Left cardiac atrium (tissue), 4 donors: ENCODE measurements around the gene BBS7. TPM values are rescaled to one million over a fixed set of nuclear protein-coding genes. Genes with fewer than 3 reads are reported as not detected.
A peak's percentile ranks its signal among the peaks of the same experiment; 100 is the strongest.

Experiments used
- ATAC-seq, 2 donors: fragments of 200-7000 bp; cut with Tn5 transposase; one replicate each; pipeline ENCODE4 v1.9.1; 2020; ENCODE audit warnings: mild to moderate bottlenecking in 2 of 2, moderate library complexity in 2 of 2
- DNase-seq: peaks from one replicate; pipeline ENCODE4 v3.0.0-alpha.2; 2020
- intact Hi-C, 2 donors: fragments of 100-400 bp; cut with DNase I; formaldehyde crosslinking; loops; one replicate each; pipeline versions ENCODE4 v1.14.1 to v1.15.1; 2022 to 2023
- total RNA-seq, 2 donors: library from RNA; stranded (reverse); fragmentation: NEBNext Ultra II Directional; extraction: Animal tissue kit (Norgen Biotek cat#: 25700); gene quantifications; one replicate each; pipeline ENCODE4 v1.2.1, GENCODE V29; 2021
- donor health status: DM: no; HTN: yes; CAD: no.
- donor health status: DM: no; HTN: yes; CAD: no; lungs with severe emphysema.
- donor health status: DM: yes; HTN: yes; CAD: no.
- donor health status: Dilated cardiomyopathy.

BBS7 gene
- total RNA-seq, 2 donors from 2014 or later = 8.0 to 9.4 TPM

DNA sequence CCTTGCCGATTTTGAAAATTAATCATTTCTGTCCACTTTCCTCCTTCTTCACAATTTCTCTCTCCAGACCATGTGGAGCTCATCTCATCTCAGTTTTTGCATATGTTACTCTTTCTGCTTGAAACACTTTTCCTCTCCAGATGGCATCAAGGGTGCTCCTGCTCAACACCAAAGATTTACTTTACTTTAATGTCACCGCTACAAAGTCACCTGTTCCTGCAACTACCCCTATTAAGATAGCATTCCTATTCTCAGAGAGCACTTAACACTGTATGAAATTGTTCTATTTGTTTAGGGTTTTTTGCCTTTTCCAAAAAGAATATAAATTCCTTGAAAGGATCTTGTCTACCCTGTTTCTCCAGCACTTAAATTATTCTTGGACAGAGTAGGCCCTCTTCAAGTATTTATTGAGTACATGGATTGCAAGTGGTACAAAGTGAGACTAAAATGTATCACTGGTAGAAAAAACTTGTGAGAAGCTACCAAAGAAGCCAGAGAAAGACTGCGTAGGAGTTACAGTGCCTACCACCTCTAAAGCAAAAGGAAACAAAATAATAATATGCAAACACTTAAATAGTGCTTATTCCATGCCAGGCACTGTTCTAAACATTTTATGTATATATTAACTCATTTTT, 70.3 kb downstream of the BBS7 start:
- intact Hi-C loops = loop anchor here in 1 of 2 donors (5.0 kb wide), 1 partner anchor 103 kb away; the partner anchor contains the start of gene ANXA5
- no peak for ATAC-seq
- DNase-seq = no peak

DNA sequence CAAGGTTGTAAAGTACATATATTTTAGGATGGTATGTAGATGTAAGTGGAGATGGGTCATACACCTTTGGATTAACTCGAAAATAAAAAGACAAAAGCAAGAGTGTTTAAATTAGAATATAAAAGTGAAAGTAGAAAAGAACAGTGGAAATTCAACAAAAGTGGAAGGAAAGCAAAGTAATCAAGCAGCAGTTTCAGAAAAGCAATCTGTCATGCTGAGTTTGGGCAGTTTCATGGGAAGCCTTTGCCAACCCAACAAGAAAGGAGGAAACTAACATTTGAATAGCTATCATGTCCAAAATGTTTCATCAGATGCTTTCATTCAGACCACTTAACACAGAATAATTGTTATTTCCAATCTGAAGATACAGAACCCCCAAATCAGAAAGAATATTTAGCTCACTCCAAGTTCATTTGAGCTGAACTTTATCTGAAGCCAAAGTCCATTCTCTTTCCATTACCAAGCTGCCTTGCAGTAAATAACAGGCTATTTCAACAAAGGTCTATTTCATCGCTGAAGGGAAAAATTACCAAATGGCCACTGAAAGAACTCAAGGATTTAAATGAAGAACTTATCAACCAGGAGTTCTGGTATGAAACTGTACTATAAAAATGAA, 71.0 kb downstream of the BBS7 start:
- intact Hi-C loops = no loop called here
- ATAC-seq = no peak
- DNase-seq = no peak

DNA sequence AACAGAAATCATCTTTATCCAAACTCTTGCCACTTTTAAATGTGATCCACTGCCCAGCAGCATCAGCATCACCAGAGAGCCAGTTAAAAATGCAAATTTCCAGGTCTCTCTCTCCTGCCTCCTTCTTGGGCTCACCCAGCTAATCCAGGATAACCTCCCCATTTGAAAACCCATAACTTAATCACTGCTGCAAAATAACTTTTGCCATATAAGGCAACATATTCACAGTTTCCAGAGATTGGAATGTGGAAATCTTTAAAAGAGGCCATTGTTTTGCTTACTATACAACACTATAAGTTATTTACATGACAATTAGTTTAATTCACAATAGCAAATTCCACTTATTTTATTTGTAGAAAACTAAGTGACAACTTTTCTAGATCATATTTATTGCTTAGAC, 74.0 kb downstream of the BBS7 start:
- no peak for ATAC-seq
- intact Hi-C loops = no loop called here
- no peak for DNase-seq

DNA sequence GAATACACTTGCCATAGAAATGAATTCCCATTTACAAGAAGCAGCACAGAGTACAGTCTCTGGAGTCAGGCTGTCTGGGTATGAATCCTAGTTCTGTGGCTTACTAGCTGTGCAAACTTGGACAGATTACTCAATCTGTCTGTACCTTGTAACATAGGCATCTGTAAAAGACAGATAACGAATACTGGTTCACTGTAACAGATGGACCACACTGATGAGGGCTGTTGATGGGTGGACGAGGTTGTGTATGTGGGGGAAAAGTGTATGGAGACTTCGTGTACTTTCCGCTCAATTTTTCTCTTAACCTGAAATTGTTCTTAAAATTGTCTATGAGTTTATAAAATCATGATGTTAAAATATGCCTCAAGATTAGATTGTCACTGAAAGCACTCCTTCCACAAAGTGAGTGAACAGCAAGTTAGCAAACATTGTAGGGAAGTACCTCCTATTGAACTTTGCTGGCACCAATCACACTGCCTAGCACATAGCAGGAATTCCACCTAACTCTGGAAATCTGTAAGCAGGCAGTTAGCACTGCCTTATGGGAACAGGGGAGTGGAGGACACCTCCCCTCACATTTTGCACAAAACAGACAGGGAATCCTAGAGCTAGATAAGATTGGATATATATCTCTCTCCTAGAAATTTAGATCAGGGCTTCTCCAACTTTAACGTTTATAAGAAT, 75.6 kb downstream of the BBS7 start:
- ATAC-seq (peak in 1 of 2 donors; percentile 32), DNase-seq (no peak)
- intact Hi-C loops = no loop called here

DNA sequence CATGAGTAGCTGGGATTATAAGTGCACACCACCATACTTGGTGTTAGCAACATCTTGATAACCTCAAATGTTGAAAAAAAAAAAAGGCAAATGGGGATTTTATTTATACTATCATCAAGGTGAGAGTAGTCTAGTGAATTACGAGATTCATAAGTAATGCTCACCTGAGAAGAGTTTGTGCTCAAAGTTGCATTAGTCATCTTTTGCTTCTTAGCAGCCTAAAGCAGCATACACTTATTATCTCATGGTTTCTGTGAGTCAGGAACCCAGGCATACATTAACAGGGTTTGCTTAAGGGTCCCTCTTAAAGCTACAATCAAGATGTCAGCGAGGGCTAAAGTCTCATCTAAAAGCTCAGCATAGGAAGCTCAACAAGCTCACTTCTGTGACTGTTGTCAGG, 77.3 kb downstream of the BBS7 start:
- intact Hi-C loops = no loop called here
- DNase-seq (no peak), ATAC-seq (no peak)

DNA sequence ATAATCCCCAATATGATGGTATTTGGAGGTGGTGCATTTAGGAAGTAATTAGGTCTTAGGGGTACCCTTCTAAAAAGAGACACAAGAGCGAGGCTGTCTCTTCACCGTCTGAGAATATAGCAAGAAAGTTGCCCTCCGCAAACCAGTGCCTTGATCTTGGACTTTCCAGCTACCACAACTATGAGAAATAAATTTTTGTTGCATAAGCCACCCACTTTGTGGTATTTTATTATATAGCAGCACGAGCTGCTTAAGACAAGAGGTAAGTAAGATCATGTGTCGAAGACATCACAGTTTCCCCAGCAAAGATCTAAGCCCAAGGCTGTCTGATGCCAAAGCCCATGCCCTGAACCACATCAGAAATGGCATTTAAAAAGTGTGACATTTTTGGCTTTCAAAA, 78.8 kb downstream of the BBS7 start:
- ATAC-seq (no peak), DNase-seq (no peak)
- intact Hi-C loops = no loop called here

DNA sequence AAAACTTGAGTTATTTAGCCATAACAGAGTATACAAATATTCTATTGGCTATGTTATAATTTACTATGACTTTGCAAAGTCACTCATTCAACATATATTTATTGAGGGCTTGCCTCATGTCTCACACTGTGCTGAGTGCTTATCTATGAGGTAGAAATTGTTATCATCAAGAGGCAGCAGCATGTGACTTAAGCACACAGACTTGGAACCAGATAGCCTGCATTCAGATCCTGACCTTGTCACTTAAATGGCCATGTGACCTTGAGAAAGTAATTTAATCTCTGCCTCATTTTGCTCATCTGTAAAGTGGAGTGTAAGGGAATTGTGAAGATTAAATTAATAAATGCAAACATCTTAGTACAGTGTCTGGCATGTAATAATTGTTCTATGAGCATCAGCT, 79.3 kb downstream of the BBS7 start:
- ATAC-seq (no peak), DNase-seq (no peak)
- intact Hi-C loops = no loop called here

DNA sequence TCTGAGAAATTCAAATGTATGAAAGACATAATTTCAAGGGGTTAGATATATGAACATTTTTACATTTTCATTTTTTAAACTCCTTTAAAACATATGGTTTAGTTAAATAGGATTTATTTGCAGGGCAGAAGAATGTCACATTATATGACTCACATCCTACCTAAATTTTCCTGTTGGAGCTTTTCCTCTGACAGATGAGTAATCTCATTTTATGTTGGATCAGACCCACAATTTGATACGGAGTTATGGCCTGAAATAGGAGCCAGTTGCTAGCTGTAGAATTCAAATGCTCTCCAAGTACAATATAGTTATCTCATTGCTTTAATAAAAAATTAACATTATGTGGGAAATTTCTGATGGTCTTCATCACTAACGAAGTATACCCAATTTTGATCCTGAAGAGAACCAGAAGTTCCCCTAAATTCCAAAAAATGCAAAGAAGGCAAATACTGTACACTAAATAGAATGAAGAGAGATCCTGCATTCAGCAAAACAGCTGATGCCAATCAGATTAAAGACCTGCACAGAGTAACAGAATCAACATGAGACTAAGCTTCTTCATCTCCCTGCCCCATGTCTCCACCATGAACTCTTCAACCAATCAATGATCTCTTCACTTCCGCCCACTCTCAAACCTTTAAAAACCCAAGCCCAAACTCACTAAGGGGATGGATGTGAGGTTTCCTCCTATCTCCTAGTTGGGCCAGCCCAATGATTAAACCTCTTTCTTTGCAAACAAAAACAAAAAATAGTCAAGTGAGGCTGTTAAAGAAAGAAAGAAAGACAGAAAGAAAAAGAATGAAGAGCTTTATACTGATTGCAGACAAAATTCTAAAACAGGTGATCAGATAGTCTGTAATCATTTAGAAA, 80.1 kb downstream of the BBS7 start:
- DNase-seq = no peak
- intact Hi-C loops = no loop called here

DNA sequence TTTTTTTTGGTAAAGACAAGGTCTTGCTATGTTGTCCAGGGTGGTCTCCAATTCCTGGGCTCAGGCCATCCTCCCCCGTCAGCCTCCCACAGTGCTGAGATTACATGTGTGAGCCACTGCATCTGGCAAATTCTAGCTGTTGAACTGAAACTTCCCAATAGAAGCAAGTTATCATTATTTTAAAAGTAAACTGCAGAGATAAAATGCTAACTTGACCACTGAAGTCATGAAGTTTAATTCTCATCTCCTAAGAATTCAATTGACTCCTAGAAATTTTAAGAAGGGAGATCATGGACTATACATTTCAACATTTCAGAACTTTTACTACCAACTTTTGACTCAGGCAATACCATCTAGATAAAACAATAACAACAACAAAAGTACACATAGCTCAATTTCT, 80.8 kb downstream of the BBS7 start:
- intact Hi-C loops = no loop called here
- DNase-seq (no peak), ATAC-seq (no peak)

More for the DNA sequence above, 80.1 kb downstream of the BBS7 start:
- ATAC-seq = no peak

DNA sequence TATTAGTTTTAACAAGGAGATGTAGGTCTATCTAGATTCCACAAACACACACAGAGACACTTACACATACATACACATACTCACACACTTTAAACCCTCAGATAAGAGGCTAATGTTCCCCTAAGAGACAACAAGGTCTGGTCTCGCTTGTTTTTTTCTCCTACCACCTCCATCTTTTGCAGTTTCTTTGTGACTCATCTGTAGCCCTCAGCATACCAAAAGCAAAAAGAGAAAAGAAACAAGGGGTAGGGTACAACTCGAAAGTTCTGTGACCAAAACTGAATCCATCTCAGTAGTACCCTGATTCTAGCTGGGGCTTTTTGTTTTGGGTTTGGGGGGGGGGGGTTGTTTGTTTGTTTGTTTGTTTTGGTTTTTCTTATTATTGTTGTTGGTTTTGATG, 81.4 kb downstream of the BBS7 start:
- no peak for ATAC-seq
- no peak for DNase-seq
- intact Hi-C loops = no loop called here

DNA sequence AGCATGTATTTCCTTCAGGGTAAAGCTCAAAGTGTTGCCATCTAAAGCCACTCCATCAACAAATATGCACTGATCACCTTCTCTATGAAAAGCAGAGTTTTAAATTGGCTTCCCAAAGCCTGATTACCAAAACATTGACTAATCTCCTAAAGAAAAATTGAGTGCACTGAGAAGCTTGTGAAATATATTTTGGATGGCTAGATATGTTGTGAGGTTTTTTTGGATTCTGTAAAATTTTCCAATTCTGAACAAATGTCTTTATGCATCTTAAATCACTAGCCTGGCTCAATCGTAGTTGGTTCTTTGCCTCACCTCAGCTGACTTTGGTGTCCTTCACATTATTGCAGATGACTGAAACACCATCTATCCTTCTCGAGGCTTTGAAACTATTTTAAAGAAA, 84.1 kb downstream of the BBS7 start:
- ATAC-seq (no peak), DNase-seq (no peak)
- intact Hi-C loops = no loop called here

DNA sequence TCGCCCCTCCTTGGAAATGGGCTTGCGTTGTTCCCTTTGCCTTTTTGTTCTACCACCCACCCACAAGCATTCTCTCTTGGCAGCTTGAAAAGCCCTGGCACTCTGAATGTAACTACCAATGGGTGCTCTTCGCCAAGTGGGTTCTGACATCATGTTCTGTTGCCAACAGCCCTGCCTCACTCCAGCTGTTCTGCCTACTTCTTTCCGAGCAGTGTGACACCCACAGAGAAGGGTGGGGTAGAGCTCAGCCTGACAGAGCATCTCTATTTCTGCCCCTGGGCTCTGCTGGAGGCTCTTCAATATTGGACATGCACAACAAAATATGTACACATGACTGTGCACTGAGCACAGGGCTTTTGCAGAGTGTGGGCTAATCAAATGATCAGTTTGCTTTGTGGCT, 84.8 kb downstream of the BBS7 start:
- DNase-seq = no peak
- intact Hi-C loops = no loop called here

DNA sequence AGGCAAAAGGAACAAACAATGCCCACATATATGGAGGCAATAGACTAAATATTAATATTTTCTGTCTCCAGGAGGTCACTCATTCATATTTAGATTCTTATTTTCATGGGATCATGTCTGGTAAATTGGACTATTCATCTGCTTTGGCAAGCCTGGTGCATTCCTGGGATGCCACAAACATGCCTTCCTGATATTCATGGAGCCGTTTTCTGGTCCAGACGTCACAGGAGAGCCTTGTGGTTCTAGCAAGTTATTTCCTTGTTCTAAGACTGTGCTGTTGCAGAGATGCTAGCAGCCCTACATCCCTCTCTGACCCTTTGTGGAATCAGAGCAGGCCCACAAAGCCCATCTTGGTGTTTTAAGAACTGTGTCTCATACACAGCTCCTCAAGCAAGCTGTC, 85.3 kb downstream of the BBS7 start:
- intact Hi-C loops = no loop called here
- DNase-seq (no peak), ATAC-seq (peak; percentile 77 to 91)

More for the DNA sequence above, 84.8 kb downstream of the BBS7 start:
- peak; percentile 68 to 89 for ATAC-seq

DNA sequence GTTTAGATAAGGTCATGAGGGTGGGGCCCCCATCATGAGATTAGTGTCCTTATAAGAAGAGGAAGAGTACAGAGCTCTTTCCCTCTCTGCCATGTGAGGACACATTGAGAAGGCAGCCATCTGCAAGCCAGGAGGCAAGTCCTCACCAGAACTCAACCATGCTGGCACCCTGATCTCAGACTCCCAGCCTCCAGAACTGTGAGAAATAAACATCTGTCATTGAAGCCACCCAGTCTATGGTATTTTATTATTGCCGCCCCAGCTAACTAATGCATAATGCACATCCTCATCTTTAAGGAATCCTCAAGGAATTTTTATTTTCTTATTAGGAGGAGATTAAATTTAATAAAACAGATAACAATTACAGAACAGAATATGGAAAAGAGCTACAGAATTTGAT, 85.9 kb downstream of the BBS7 start:
- intact Hi-C loops = no loop called here
- DNase-seq = no peak
- no peak for ATAC-seq

DNA sequence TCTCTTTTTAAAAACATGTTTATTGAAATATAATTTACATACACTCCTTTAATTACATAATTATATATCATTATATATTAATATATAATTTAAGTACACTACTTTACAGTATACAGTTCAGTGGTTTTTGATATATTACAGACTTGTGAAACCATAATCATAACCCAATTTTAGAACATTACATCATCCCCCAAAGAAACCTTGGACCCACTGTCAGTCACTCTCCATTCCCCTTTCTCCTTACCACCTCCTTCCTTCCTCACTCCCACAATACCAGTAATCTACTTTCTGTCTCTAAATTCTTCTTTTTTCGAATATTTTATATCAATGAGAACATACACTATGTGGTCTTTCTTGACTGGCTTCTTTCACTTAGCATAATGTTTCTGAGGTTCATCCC, 87.1 kb downstream of the BBS7 start:
- DNase-seq (no peak), ATAC-seq (no peak)
- intact Hi-C loops = no loop called here

DNA sequence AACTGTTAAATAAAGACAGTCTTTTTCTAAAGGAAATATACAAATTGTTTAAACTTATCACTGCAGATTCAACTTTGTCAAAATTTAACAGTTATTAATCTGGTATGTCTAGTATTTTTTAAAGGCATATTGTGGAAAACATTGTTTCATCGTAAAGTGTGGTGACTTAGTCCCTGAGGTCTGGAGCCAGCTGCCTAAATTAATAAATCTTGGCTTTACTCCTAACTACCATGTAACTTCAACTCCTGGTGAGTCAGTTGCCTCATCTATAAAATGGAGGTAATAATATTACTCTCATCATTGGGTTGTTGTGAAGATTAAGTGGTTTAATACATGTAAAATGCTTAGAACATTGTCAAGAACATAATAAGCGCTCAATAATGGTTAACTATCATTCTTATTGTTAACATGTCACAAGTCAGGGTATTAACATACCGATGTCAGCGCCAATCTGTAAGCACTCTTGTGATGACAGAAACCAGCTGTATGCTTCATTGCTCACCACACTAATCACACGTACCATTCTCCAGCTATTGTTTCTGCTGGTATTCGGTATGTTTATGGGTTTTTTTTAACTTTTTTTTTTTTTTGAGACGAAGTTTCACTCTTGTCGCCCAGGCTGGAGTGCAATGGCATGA, 91.2 kb downstream of the BBS7 start:
- no peak for ATAC-seq
- intact Hi-C loops = no loop called here
- DNase-seq = no peak

DNA sequence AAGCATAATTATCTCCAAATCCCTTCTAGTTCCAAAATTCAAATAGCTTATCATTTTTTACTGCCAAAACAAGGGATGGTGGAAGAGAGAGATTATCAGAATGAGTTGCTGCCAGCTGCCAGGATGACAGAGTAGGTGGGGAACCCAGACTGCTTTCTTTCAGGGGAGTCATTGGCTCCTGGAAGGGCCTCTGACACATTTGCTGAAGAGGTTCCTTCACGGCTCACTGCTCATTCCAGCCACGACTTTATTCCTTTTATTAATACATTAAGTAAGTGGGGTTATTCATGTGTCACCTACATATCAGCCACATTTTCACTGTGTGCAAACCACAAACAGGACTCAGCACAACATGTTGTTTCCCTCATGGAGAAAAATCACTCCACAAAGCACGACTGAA, 92.6 kb downstream of the BBS7 start:
- intact Hi-C loops = no loop called here
- ATAC-seq (no peak), DNase-seq (no peak)

DNA sequence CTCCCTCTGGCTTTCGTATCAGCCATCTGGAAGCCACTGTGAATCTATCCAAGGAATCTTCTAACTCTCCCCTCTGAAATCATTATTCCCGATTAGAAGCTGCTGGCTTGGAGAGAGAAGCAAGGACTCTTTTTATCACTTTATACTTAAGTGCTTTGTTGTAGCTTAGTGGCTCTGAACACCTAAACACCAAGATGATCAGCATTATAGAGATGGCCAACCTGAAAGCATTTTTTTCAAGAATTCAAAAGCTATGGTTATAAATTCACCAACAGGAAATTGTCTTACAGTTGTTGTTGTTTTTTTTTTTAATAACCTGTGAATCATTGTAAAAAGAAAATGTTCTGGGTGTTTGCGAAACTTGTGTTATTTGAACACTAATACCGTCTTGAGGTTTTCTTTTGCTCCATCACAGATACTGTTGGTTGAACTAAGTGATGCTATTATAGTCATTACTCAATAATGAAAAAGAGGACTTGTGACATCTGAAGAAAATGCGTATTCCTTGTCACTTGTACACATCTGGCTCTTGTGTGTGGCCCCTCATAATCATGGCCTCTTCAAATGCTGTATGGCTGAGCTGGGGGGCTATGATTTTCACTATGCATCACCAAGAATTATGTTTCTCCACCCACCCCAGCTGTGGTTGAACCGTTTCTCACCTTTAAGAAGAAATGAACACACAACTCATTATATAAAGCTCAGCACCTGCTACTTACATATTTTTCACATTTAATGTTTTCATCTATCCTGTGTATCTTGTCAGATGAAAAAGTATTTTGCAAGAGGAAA, 93.5 kb downstream of the BBS7 start:
- DNase-seq = no peak
- no peak for ATAC-seq
- intact Hi-C loops = no loop called here
